GM18520 (cell line): ENCODE results near the gene CSMD2.

Source experiments
- ATAC-seq: cut with Tn5 transposase; IDR thresholded peaks from one replicate; pipeline ENCODE4 v1.9.1; 2021; ENCODE audit not compliant: unreplicated experiment

CSMD2 gene

DNA sequence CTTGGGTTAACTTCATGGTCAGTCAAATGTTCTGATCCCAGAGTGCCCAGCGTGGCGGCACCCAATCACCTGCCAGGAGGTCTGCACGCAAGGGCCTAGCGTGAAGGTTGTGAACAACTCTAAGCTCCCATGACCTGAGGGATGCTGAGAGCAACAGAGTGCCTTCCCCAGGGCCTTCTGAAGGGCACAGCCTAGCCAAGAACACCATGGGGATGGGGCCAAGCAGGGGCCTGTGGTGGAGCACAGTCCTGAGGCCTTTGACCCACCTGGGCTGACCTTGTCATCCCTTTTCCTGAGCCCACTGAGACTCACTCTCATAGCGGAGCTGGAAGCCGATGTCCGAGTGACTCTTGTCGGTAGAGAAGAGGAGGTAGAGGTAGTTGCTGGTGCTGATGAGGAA is 440.0 kb downstream of the CSMD2 start:
- ATAC-seq: no peak

DNA sequence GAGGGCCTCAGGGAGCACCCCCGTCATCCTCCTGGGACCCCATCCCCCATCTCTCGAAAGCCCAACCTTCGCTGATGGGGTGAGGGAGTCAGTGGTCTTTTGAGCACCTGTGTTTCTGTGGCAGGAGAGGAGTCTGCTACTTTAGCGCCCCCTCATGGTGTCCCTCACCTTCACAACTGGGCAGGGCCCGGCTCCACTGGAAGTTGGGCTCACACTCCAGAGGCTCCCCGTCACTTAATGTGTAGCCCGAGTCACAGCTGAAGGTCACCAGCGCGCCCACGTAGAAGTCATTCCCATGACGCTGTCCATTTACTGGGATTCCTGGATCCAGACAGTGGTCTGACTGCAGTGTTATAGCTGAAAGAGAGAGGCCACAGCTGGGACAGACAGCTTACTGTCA is 440.7 kb downstream of the CSMD2 start:
- no peak for ATAC-seq

DNA sequence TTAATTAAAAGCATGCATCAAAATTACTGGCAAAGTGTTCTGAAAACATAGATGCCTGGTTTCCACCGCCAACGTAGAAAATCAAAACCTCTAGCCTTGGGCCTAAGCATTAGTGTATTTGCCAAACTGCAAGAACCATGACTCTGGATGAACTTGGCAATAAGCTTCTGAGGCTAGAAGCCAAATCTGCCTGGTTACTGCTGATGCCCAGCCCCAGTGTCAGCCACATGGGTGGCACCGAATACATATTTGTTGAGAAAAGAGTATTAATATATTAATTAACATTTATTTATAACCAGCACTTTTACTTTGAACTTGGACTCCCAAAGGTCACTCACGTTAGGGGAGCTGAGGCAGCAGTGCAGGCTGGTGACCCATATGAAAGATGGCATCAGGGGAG is 441.8 kb downstream of the CSMD2 start:
- ATAC-seq: no peak

DNA sequence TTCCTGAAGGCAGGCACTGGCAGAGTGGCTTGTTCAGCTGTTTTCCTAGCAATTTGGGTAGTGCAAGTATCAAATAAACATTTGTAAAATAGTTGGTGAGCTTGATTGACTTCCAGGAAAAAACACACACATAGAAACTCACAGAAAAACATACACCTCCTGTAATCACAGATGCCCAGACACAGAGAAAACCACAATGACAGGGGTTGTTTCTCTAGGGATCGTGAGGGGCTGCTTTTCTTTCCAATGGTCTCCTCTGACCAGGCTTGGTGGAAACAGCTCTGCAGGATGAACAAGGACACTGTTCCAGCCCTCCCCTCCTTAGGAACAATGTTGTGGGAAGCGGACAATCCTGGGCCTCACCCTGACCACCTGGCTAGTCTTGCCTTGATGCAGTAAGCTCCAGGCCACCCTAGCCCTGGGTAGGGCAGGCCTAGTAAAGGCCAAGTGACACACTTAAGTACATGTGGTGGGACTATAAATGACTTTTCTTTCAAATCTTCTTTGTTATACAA is 443.7 kb downstream of the CSMD2 start:
- no peak for ATAC-seq

- ATAC-seq: no peak
Measured at GRCh38 chr1:33719771-33720670, 445.0 kb downstream of the CSMD2 start.

- no peak for ATAC-seq
Measured at GRCh38 chr1:33719326-33719725, 445.7 kb downstream of the CSMD2 start.

DNA sequence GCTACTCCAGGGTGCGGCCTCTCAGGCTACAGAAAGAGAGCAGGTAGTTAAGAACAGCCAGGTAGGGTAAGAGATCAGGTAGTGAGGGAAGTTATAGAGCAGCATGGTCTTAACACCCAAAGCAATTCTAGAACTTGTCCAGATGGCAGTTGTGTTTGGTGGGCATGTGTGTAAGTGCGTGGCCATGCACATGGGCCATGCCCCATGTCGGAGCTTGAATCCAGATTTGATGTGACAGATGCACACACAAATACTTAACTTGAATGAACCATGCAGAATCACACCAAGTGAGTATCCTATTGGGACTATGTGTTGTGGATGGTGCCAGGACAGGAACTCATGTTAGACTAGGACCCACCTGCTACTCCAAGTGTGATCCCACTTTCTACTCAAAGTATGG is 446.8 kb downstream of the CSMD2 start:
- no peak for ATAC-seq

DNA sequence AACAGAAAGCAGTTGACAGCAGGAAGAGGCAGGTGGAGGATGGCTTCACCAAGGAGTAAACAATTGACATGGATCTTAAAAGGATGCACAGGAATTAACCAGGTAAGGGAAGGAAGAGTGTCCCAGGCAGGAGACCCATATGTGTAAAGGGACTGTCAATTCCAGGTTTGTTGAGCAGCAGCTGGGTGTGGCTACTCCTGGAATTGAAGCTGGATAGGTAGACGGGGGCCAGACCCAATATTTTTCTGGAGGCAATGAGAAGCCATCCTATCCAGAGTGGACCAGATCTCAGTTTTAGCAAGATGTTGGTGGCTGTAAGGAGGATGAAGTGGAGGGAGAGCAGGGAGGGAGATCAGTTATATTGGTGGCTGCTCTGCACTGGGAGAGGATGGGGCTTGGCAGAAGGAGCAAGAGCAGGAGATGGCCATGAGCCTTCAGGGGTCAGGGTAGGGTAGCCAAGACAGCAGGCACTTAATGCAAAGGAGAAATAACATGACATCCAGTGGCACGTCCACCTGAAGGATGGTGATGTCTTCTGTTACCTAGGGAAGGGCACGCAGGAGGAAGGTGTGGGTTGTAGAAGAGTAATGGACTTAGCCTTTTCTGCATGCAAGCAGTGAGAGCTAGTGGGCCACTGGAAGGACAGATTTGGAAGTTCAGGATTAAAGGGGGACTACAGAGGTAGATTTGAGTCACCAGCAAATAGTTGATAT is 447.9 kb downstream of the CSMD2 start:
- ATAC-seq: no peak

GRCh38 chr1:33715195-33715811 is 449.7 kb downstream of the CSMD2 start:
- ATAC-seq: no peak

DNA sequence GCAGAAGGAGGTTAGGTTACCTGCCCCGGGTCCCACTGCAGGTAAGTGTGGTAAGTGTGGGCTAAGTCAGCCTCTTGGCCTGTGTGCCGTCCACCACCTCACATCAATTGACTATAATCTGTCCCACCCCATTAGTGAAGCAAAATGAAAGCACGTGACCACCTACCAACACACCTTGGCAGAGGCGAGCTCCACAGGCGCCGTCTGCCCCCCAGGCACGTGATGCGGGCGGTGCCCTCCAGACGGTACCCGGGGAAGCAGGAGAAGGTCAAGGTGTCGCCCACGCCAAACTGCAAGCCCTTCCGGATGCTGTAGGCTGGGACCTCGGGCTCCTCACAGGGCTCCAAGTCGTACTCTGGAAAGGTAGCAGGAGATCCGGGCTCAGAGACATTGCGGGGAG is 450.6 kb downstream of the CSMD2 start:
- ATAC-seq: no peak

DNA sequence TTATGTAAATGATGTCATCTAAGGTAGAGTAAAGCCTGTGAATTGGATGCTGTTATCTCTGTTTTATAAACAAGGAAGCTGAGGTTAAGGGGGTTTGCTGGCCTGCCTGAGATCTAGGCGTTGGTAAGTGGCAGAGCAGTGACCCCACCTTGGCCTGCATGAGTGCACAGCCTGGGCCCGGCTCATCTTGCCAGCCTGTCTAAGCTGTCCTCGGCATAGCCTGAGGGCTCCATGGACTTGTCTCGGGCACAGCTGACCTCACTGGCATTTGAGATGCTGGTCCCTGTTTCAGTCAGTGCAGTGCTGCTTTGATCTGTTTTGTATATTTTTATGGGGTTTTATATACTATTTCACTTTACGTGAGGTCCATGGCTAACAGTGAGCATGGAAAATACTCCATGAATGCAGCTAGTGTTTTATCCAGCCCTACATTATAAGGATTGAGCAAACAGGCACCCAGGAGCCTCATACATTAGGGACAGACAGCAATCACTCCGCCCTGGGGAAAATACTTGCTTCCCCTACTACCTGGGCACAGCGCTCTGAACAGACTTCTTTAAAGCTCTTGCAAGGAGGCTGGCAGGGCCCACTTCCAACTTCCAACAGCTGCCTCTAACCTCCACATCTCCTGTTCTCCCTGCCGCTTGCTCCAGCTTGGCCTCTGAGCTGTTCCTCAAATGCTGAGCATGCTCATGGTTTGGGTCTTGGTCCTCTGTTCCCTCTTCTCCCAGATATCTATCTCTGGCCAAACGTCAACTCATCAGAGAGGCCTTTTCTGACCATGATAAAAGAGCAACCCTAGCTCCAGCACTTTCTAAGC is 451.8 kb downstream of the CSMD2 start:
- no peak for ATAC-seq

GRCh38 chr1:33712186-33712585 is 452.8 kb downstream of the CSMD2 start:
- no peak for ATAC-seq

GRCh38 chr1:33711511-33711910 is 453.5 kb downstream of the CSMD2 start:
- no peak for ATAC-seq

DNA sequence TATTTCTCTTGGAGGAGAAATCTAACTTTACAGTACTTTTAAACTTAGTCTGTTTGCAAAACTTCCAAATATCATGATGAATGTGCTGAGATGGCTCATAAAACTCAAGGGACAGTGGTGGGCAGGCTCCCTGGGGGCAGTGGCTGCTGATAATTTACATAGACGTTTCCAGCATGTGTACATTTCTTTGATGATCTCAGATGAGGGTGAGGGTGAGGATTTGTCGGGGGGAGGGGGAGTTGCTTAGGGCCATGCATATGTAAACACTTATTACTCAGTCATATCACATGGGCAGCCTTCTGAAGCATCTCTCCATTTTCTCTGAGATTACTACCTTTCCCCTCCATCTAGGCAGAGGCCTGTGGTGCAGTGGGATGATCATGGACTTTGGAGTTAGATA is 454.1 kb downstream of the CSMD2 start:
- ATAC-seq: no peak

- no peak for ATAC-seq
Measured at GRCh38 chr1:33709783-33710718, 455.0 kb downstream of the CSMD2 start.

DNA sequence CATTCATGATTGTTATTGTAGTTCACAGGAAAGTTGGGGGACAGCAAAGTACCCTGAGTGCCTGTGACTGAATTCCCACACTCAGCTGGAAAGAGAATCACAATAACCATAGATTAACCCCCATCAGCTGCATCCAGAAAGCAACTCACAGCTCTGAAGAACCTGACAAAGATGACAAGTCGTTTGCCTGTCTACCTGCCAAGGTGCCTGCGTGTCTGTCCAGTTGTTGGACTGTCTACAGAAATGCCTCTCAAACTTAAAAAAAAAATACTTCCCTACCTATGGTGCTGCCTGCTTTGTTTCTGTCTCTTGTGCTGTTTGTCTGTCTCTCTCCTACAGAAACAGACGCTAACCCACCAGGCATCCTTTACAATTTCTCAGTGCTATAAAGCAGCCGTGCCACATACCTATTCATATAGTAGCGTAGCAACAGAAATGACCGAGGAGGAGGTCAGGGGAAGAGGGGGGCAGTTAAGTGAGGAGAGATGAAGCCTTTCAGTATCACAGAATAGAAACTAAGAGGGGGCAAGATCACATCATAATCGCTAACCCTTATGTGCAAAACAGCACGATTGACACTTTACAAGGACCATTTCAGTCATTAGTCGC is 455.8 kb downstream of the CSMD2 start:
- ATAC-seq: no peak

DNA sequence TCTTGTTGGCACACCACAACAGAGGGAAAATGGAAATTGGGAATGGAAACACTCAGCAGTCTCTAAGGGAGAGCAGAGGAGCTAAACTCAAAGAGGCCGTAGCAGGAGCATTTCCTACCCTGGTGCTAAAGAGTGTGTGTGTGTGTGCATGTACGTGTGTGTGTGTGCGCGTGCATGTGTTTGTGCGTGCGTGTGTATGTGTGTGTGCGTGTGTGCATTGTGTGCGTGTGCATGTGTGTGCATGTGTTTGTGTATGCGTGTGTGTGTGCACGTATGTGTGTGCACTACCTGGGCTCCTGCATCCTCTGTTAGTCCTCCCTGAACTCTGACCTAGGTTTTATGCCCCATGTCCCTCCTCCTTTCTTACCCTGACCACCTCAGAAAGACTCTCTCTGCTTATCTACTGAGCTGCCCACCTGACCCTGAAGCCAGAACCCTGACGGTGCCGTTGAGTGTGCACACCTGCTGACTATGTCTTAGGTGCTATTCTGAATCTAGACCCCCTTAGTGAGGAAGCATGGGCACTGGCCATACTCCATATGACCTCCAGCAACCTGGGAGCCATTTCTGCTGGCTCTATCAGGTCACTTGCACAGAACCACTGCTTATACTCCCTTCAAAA is 458.3 kb downstream of the CSMD2 start:
- ATAC-seq: no peak

DNA sequence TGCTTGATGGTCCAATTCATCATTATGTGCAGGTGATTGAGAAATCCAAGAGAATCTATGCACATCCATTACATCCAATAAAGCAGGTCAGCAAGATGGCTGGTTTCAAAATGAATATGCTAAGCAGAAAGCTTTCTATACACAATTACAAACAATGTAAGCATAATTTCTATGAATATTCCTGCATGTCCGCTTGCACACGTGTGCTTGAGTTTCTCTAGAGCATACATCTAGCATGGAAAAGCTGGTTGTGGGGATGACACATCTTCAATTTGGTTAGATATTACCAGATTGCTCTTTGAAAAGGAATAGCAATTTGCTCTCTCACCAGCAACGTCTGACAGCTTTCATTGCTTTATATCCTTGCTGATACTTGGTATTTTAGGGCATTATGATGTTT is 461.6 kb downstream of the CSMD2 start:
- no peak for ATAC-seq
